ENCODE results near the gene ZC3H12D. TPM values are rescaled to one million over a fixed set of nuclear protein-coding genes. Genes with fewer than 3 reads are reported as not detected.

Gene ZC3H12D
- total and polyA plus RNA-seq, 2 donors (not counting 3 experiments of a cell fraction or from before 2014, with no cell fraction given): 0.06 TPM; not detected in 1

GRCh38 chr6:149429427-149430360 lies 55.1 kb downstream of the ZC3H12D start:
- no TSS peak for BruUV-seq (replicated peaks)
- no peak overlapping the region for H2AFZ ChIP-seq (ENCODE audit: low read depth, low read length)
- no peaks in the 10 kb centered on the region for H3K9me3 ChIP-seq (replicated peaks; ENCODE audit: control insufficient read depth, insufficient read depth, low read length)
- peaks cover 0 to 2% of the 10 kb centered on the region in 2 experiments for H3K27me3 ChIP-seq (ENCODE audit: control insufficient read depth in 2 of 2, insufficient read depth in 2 of 2, low read length in 2 of 2)
- DNase-seq (ENCODE audit: low read depth, low spot score) (no peak), FAIRE-seq (no peak)
- no peaks in the 10 kb centered on the region for H3K4me1 ChIP-seq (ENCODE audit: control insufficient read depth, extremely low read depth, insufficient read depth, low read length)
- no peaks in the 10 kb centered on the region for H3K36me3 ChIP-seq (ENCODE audit: control insufficient read depth in 2 of 2, extremely low read depth in 1 of 2, insufficient read depth in 2 of 2, low read length in 2 of 2)
- no peaks in the 10 kb centered on the region for H3K9me1 ChIP-seq (replicated peaks; ENCODE audit: control insufficient read depth, extremely low read depth, insufficient read depth, low read length)
- H4K20me1 ChIP-seq (replicated peaks; ENCODE audit: control insufficient read depth, extremely low read depth, insufficient read depth, low read length): no peaks in the 10 kb centered on the region
- POLR2A ChIA-PET: no interaction called here
- CTCF ChIA-PET: interaction anchor here (0.6 to 7.3 kb wide), 7 partner anchors 11 to 402 kb away, joined by 3 to 204 read pairs (median 15); no protein-coding TSS in a partner anchor
- no peak overlapping the region for H3K27ac ChIP-seq (ENCODE audit: insufficient read depth, low read depth, low read length)
- intact Hi-C loops (cut with micrococcal nuclease) (no loop called here), dilution Hi-C loops (cut with MboI; ENCODE audit: extremely low pct_ligation_motif_present, low sequenced_read_pairs) (no loop called here)
- no peak overlapping the region for H3K9ac ChIP-seq (replicated peaks; ENCODE audit: extremely low read depth, insufficient read depth, low read length)
- no peaks in the 10 kb centered on the region for H3K79me2 ChIP-seq (ENCODE audit: control insufficient read depth, insufficient read depth, low read length)
- H3K4me2 ChIP-seq (ENCODE audit: insufficient read depth, low read length): no peak overlapping the region
- no peak overlapping the region for H3K4me3 ChIP-seq (replicated peaks in 1 of 3; ENCODE audit: insufficient read depth in 1 of 3, low read depth in 1 of 3, low read length in 3 of 3)
- TF ChIP-seq MAX (IDR thresholded peaks at IDR 0.05; ENCODE audit: insufficient read depth, insufficient read length) (no peak), POLR2AphosphoS5 (IDR thresholded peaks at IDR 0.05; ENCODE audit: insufficient read depth, low read depth, low read length) (no peak), EZH2 (IDR thresholded peaks at IDR 0.05; ENCODE audit: borderline replicate concordance, low read depth, low read length, severe bottlenecking) (no peak), POLR2A (IDR thresholded peaks at IDR 0.05; ENCODE audit: low read depth, low read length) (no peak), CTCF (IDR thresholded peaks at IDR 0.05; ENCODE audit: extremely low read depth in 1 of 2, insufficient read depth in 1 of 2, low read depth in 1 of 2, low read length in 2 of 2) (no peak), FOS (IDR thresholded peaks at IDR 0.05; ENCODE audit: borderline replicate concordance, insufficient read depth, low read length) (no peak)

Measured in endothelial cell of umbilical vein (primary cell).